Astrocyte (in vitro differentiated cells and primary cell): ENCODE data around the gene ATF6B. TPM values are rescaled to one million over a fixed set of nuclear protein-coding genes. Genes with fewer than 3 reads are reported as not detected.

Experiments used
- DNase-seq: peaks from one replicate; pipeline ENCODE4 v3.0.0-alpha.2; 2010; ENCODE audit warnings: low read depth
- FAIRE-seq: peaks from 2 replicates; lab custom pipeline; 2011; peaks lifted over from hg19 to GRCh38; lab: Jason Lieb, UNC
- H2AFZ ChIP-seq: 2 replicates; pipeline ENCODE4 v1.6.0; 2012; ENCODE audit warnings: low read depth, low read length, inconsistent platforms
- H3K27ac ChIP-seq: 2 replicates; pipeline ENCODE4 v1.5.1; 2011; ENCODE audit warnings: low read depth, low read length, inconsistent platforms
- H3K27me3 ChIP-seq: 2 replicates; pipeline ENCODE4 v1.6.0; 2011; ENCODE audit warnings: low read length, inconsistent platforms; ENCODE audit not compliant: insufficient read depth
- H3K36me3 ChIP-seq: 2 replicates; pipeline ENCODE4 v1.5.1; 2011; ENCODE audit warnings: low read length, inconsistent platforms; ENCODE audit not compliant: insufficient read depth
- H3K4me1 ChIP-seq: 2 replicates; pipeline ENCODE4 v1.5.1; 2011; ENCODE audit warnings: low read length, inconsistent platforms; ENCODE audit not compliant: insufficient read depth
- H3K4me2 ChIP-seq: 2 replicates; pipeline ENCODE4 v1.6.0; 2012; ENCODE audit warnings: low read length, inconsistent platforms
- H3K4me3 ChIP-seq: 2 replicates; pipeline ENCODE4 v1.5.1; 2011; ENCODE audit warnings: low read depth, mild to moderate bottlenecking, low read length, inconsistent platforms; ENCODE audit not compliant: insufficient read depth
- H3K79me2 ChIP-seq: 2 replicates; pipeline ENCODE4 v1.6.0; 2012; ENCODE audit warnings: mild to moderate bottlenecking, low read length, inconsistent platforms; ENCODE audit not compliant: insufficient read depth
- H3K9ac ChIP-seq: 2 replicates; pipeline ENCODE4 v1.6.0; 2012; ENCODE audit warnings: mild to moderate bottlenecking, low read length, inconsistent platforms
- H3K9me3 ChIP-seq: 2 replicates; pipeline ENCODE4 v1.5.1; 2012; ENCODE audit warnings: low read depth, mild to moderate bottlenecking, low read length, inconsistent platforms; ENCODE audit not compliant: insufficient read depth
- H4K20me1 ChIP-seq: 2 replicates; pipeline ENCODE4 v1.6.0; 2012; ENCODE audit warnings: low read length, inconsistent platforms; ENCODE audit not compliant: insufficient read depth
- H3K27ac Mint-ChIP-seq: one replicate; pipeline ENCODE4 v1.8.0; 2021; ENCODE audit warnings: mild to moderate bottlenecking, mixed read lengths; ENCODE audit not compliant: unreplicated experiment
- H3K27me3 Mint-ChIP-seq: one replicate; pipeline ENCODE4 v1.8.0; 2021; ENCODE audit warnings: low read depth, mixed read lengths; ENCODE audit not compliant: unreplicated experiment
- H3K36me3 Mint-ChIP-seq: one replicate; pipeline ENCODE4 v1.8.0; 2021; ENCODE audit warnings: low read depth, mixed read lengths; ENCODE audit not compliant: unreplicated experiment
- H3K4me1 Mint-ChIP-seq: one replicate; pipeline ENCODE4 v1.8.0; 2021; ENCODE audit warnings: low read depth, mixed read lengths; ENCODE audit not compliant: unreplicated experiment
- H3K4me3 Mint-ChIP-seq: one replicate; pipeline ENCODE4 v1.8.0; 2021; ENCODE audit warnings: mild to moderate bottlenecking, moderate library complexity, mixed read lengths; ENCODE audit not compliant: unreplicated experiment
- H3K9me3 Mint-ChIP-seq: one replicate; pipeline ENCODE4 v1.8.0; 2021; ENCODE audit warnings: mild to moderate bottlenecking, mixed read lengths; ENCODE audit not compliant: unreplicated experiment
- EZH2 ChIP-seq: IDR thresholded peaks from 2 replicates; pipeline ENCODE4 v1.6.1; 2012; ENCODE audit warnings: mild to moderate bottlenecking, low read length, inconsistent platforms; ENCODE audit not compliant: insufficient read depth
- total RNA-seq: library from RNA; stranded (reverse); gene quantifications from 2 replicates; pipeline ENCODE4 v1.2.1, GENCODE V29; 2021
- TF ChIP-seq, protein P1 (sequence below): IDR thresholded peaks from 2 replicates; pipeline ENCODE4 v1.5.1; 2011; ENCODE audit warnings: low read depth, mild to moderate bottlenecking, inconsistent platforms, low read length, moderate library complexity; ENCODE audit not compliant: insufficient read depth

The ATF6B gene
- total RNA-seq, 1 donor from 2014 or later: 68.7 TPM

DNA sequence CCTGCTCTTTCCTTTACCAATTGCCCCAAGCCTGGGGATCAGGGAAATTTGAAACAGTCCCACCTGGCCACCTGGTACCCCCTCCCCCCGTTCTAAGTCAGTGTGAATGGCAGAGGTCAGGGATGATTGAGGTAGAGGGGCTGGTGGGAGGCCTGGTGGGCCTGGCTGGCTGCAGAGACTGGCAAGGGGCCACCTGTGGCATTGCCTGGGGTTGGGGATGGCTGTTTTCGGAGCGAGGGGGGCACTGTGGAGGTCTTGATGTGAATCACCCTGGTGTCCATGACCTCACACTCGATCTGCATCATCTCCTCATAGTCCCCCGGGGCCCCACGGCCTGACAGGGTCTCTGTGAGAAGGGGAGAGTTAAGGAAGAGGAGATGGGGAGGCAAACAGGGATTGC lies 12.4 kb downstream of the ATF6B start:
- FAIRE-seq: no peak
- DNase-seq: no peak
- Histone ChIP-seq H3K4me3 (no peak overlapping the region), H3K27ac (no peak overlapping the region), H3K9me3 (no peaks in the 10 kb centered on the region), H3K9ac (no peak overlapping the region), H3K36me3 (peaks cover 17% of the 10 kb centered on the region), H3K4me2 (no peak overlapping the region), H3K4me1 (peaks cover 18% of the 10 kb centered on the region), H3K27me3 (no peaks in the 10 kb centered on the region), H3K79me2 (no peaks in the 10 kb centered on the region), H2AFZ (no peak overlapping the region), H4K20me1 (peaks cover 19% of the 10 kb centered on the region)
- no peak for TF ChIP-seq EZH2
- TF ChIP-seq, protein P1, sequence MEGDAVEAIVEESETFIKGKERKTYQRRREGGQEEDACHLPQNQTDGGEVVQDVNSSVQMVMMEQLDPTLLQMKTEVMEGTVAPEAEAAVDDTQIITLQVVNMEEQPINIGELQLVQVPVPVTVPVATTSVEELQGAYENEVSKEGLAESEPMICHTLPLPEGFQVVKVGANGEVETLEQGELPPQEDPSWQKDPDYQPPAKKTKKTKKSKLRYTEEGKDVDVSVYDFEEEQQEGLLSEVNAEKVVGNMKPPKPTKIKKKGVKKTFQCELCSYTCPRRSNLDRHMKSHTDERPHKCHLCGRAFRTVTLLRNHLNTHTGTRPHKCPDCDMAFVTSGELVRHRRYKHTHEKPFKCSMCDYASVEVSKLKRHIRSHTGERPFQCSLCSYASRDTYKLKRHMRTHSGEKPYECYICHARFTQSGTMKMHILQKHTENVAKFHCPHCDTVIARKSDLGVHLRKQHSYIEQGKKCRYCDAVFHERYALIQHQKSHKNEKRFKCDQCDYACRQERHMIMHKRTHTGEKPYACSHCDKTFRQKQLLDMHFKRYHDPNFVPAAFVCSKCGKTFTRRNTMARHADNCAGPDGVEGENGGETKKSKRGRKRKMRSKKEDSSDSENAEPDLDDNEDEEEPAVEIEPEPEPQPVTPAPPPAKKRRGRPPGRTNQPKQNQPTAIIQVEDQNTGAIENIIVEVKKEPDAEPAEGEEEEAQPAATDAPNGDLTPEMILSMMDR: no peak
- Mint-ChIP-seq H3K27ac (no peak overlapping the region), H3K4me1 (peaks cover 8% of the 10 kb centered on the region), H3K9me3 (no peaks in the 10 kb centered on the region), H3K36me3 (peaks cover 17% of the 10 kb centered on the region), H3K4me3 (no peak overlapping the region), H3K27me3 (peaks cover 8% of the 10 kb centered on the region)

DNA sequence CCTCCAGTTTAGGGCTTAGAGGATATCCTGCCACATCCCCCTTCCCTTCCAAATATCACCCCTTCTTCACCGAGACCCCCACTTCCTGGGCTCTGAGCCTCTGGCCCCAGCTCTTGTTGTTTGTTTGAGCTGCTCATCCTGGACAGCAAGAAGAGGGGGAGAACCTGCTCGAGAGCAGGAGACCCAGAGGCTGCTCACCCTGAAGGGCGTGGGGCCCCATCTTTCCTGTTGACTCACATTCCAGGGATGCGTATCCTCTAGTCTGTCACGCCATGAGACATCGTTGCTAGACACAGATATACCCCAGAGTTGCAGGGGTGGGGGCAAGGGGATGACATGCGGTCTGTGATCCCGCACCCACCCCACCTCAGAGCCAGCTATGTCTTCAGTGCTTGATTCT lies 13.2 kb downstream of the ATF6B start:
- no peaks in the 10 kb centered on the region for H3K9me3 Mint-ChIP-seq
- FAIRE-seq (no peak), DNase-seq (no peak)
- Histone ChIP-seq H3K27ac (no peak overlapping the region), H4K20me1 (peaks cover 19% of the 10 kb centered on the region), H3K27me3 (no peaks in the 10 kb centered on the region), H3K4me1 (peaks cover 18% of the 10 kb centered on the region), H3K79me2 (no peaks in the 10 kb centered on the region), H3K36me3 (peaks cover 17% of the 10 kb centered on the region), H3K4me2 (peak overlapping the region; percentile 21), H3K9me3 (no peaks in the 10 kb centered on the region), H3K4me3 (no peak overlapping the region), H3K9ac (no peak overlapping the region), H2AFZ (no peak overlapping the region)
- peaks cover 17% of the 10 kb centered on the region for H3K27me3 Mint-ChIP-seq
- H3K4me1 Mint-ChIP-seq: peaks cover 9% of the 10 kb centered on the region
- no peak overlapping the region for H3K4me3 Mint-ChIP-seq
- TF ChIP-seq, protein P1: no peak
- TF ChIP-seq EZH2: no peak
- H3K36me3 Mint-ChIP-seq: peaks cover 17% of the 10 kb centered on the region
- H3K27ac Mint-ChIP-seq: peak overlapping the region; percentile 87

DNA sequence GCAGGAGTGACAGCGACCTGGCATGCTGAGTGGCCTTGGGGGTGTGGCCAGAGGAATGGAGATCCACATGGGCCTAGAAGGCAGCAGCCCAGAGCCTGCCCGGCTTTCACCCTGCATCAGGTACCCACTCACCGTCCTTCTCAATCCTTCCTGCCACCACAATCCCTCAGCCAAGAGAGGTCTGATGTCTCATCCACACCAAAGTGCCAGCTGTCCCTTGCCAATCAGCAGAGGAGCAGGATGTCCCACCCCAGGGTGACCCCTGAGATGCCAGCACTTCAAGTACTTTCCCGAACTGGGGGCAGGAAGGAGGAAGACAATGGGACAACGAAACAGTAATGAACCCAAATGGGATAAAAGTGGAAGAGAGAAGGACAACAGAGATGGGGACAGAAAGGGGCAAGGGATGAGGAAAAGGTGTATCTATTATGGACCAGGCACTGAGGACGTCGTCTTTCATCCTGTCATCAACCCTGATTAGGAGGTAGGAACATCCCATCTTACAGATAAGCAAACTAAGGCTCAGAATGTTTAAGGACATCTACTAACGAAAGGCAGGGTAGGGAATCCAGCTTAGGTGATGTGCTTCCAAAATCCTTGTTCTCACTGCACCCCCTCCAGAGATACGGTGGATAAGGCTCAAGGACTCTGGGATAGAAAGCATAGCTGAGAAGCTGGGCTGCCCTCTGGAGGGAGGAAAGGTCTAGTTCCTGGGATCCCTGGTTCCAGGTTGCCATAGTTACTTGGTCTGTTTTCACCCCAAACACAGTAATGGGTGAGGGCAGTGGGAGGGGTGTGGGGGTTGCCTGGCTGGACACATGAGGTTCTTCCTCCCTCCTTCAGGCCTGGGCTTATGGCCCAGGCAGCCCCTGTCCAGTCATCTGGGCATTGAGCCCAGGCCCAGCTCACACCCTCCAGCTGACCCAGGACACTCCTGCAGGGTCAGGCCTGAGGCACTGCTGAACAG lies 14.4 kb downstream of the ATF6B start:
- H3K27me3 ChIP-seq: peaks cover 5% of the 10 kb centered on the region
- no peak overlapping the region for H3K4me3 Mint-ChIP-seq
- no peaks in the 10 kb centered on the region for H3K79me2 ChIP-seq
- no peaks in the 10 kb centered on the region for H3K9me3 ChIP-seq
- no peak overlapping the region for H3K27ac ChIP-seq
- peaks cover 26% of the 10 kb centered on the region for H3K27me3 Mint-ChIP-seq
- peaks cover 17% of the 10 kb centered on the region for H3K36me3 Mint-ChIP-seq
- peaks cover 15% of the 10 kb centered on the region for H3K4me1 ChIP-seq
- FAIRE-seq (no peak), DNase-seq (peak; percentile 69)
- no peaks in the 10 kb centered on the region for H3K9me3 Mint-ChIP-seq
- H3K36me3 ChIP-seq: peaks cover 16% of the 10 kb centered on the region
- H2AFZ ChIP-seq: no peak overlapping the region
- no peak overlapping the region for H3K27ac Mint-ChIP-seq
- no peak overlapping the region for H3K4me3 ChIP-seq
- H3K9ac ChIP-seq: peak overlapping the region; percentile 7
- TF ChIP-seq, protein P1: peak; percentile 24
- no peak for TF ChIP-seq EZH2
- no peak overlapping the region for H3K4me2 ChIP-seq
- H3K4me1 Mint-ChIP-seq: peaks cover 12% of the 10 kb centered on the region
- peaks cover 14% of the 10 kb centered on the region for H4K20me1 ChIP-seq
